ENCODE results near the gene TFCP2L1. TPM values are rescaled to one million over a fixed set of nuclear protein-coding genes. Genes with fewer than 3 reads are reported as not detected.

Gene TFCP2L1
- under 0.01 TPM in 2 replicates for total RNA-seq

GRCh38 chr2:121284463-121285449, at the start of gene TFCP2L1:
Gene TFCP2L1, minus strand, starts transcription at chr2:121285202. Its CDS starts 93 bp downstream, at chr2:121285109.

Other genes starting within 250 kb of the TFCP2L1 start
- under 0.01 TPM in 1 of 2 replicates, not detected in the other for gene RNU4ATAC, start 245.7 kb upstream of the TFCP2L1 start, total RNA-seq